GM18873 (cell line): ENCODE measurements around the gene EGR1.
A peak's percentile ranks its signal among the peaks of the same experiment; 100 is the strongest.

Experiments
- ATAC-seq: cut with Tn5 transposase; IDR thresholded peaks from one replicate; pipeline ENCODE4 v1.9.1; 2021; ENCODE audit warnings: mild to moderate bottlenecking, moderate library complexity, moderate number of reproducible peaks; ENCODE audit not compliant: unreplicated experiment, low FRiP score

The EGR1 gene

DNA sequence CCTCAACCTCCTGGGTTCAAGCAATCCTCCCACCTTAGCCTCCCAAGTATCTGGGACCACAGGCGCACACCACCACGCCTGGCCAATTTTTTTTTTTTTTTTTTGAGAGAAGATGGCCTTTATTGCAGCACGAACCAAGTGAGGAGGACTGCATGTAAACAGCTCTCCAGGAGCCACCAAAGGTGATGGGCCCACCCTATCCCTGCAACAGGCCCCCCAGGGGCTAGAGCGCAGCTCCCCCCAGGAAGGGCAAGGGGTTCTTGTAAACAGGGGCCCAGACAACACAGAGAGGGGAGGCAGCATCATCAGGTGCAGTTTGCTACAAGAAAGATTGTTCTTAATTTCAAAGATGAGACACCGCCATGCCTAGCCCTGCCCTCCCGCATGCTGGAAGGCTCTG lies 12.6 kb upstream of the EGR1 start:
- ATAC-seq: no peak

DNA sequence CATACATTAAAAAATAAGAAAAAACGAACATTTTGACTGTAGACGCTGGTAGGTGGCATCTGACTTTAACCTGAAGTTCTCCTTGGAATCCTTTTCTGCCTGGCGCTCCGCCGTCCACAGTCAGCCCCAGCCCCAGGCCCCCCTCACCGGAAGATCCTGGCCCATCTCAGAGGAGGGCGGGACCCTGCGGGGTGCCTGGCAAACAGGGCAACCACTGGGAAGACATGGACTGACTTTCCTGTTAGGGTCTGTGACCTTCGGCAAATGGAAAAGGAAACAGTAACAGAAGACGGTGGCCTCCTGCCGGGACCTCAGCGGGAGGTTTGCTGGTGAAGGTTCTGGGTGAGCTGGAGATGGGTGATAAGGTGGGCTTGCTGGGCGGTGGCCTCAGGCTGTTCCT lies 11.7 kb upstream of the EGR1 start:
- ATAC-seq: no peak

DNA sequence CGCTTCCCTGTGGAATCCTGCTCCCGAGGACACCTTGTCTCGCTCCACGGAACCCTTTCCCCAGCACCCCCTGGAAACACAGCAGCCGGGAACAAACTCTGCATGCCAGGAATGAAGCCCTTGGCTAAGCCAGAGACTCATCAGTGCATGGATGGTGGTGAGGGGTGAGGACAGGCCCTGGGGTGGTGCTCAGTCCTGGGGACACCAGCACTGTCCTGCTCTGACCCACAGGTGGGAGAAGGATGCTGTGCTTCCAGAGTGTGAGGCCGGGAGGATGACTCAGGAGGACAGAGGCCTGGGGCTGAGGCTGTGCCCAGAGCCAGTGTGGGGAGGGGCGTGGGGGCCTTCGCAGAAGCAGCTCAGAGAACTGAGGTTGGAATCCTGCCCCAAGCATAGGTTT lies 11.2 kb upstream of the EGR1 start:
- ATAC-seq: no peak

DNA sequence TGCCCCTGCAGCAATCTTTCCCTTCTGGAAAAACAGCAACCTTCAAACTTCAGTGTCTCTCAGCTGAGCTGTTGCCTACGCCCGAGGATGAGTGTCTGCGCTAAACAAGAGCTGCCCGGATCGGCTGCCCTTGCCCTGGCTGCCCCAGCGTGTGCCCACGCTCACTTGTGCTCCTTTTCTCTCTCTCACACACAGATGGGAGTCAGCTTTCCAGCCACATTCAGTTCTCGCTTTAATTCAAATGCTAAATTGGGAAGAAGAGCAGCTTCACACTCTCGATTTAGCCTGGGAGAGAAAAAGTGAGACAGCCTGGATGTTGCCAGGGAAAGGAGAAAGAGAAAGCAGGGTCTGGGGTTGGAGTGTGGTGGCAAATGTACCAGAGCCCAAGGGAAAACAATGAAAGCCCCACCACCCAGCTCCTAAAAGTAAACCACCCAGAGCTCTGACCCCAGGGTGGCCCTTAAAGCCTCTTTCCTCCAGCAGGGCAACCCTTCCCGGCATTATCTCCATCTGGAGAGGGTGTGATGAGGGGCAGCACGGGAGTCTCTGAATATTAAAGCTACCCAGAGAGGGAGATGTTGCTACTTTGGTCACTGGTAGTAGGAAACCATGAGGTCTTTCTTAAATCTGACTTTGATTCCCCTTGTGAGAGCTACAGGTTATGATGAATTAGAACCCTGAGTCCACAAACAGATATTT lies 9.9 kb upstream of the EGR1 start:
- ATAC-seq: no peak

DNA sequence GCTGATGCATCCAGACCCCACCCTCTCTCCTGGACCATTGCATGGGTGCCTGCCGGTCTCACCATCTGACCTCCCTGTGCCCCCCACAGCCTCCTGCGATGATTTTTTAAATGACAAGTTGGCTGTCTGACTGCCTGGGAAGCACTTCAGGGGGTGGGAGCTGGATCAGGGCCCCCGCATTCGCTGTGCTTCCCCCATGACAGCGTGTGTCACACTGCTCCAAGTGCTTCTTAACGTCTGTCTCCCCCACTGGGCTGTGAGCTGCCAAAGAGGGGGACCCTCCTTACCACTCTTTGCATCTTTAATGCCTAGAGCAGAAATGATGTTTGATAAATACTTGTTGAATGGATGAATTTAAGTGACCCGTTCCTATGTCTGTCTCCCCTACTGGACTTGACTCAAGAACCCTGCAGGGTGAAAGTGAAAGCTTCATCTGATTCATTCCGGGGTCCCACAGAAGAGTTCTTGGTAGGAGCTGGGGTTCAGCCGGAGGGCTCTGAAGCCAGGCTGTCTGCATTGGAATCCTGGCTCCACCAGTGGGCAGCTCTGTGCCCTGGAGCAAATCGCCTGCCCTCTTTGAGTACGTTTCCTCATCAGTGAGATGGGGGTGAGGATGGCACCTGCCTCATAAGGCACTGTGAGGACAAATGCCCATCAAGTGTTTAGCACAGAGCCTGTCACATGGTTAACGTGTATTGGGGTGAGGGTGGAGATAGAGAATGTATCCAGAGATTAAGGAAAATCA lies 7.6 kb upstream of the EGR1 start:
- no peak for ATAC-seq

DNA sequence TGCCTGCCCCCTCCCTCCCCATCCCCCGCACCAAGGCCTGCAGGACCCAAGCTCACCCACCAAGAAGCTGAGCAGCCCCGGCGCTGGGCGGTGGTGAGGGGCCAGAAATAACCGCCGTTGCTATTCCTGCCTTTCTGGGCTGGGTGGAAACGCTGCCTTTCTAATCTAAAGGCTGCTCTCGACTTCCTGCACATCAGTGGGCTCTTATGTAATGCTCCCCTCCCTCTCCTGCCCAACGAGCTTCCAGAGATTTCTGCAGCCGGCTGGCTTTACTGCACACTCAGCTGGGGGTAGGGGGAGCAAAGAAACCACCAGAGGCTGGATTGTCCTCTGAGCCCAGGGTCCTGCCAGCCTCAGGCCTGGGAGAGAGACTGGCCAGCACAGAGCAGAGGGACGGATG lies 6.9 kb upstream of the EGR1 start:
- ATAC-seq: no peak

DNA sequence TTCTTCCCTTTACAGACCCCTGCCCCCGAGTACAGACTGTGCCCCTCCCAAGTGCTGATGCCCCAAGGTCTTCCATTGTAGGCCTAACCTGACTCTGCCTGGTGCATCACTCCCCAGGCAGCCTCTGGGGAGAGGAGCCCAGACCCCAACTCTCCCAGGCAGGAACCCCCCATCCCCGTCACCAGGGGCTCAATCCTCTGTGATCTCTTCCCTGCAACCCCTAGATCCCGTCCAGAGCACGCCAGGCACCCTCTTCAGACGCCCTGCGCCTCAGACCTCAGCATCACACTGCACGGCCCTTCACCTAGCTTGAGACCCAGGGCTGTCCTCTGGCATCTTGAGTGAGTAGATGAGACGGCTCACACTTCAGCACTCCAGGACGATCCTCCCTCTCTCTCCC lies 6.4 kb upstream of the EGR1 start:
- no peak for ATAC-seq

DNA sequence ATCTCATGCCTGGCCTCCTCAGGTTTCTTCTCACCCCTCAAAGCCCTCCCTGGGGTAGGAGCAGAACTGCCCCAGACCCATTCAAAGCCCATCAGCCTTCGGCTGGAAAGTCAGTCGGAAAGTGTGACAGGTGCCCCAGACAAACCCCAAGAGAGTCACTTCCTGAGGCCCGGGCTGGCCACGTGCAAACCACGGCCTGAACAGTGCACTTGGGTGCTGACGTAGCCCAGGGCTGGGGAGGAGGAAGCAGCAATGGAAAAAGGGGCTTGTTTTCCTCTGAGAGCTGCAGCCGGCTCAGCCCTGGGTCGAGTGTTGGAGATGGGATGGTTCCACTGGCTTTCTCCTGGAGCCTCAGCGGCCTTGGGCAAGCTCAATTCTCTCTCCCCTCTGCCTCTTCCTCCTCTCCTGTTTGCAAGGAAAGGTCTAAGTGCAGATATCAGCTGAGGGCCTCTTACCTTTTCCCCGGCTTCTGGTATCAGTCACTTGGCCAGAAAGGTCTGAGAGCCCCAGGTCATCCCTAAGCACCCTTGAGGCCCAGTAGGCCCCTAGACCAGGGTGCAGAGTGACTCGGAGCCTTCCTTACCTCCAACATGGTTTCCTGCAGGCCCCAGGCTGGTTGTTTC lies 5.9 kb upstream of the EGR1 start:
- no peak for ATAC-seq

DNA sequence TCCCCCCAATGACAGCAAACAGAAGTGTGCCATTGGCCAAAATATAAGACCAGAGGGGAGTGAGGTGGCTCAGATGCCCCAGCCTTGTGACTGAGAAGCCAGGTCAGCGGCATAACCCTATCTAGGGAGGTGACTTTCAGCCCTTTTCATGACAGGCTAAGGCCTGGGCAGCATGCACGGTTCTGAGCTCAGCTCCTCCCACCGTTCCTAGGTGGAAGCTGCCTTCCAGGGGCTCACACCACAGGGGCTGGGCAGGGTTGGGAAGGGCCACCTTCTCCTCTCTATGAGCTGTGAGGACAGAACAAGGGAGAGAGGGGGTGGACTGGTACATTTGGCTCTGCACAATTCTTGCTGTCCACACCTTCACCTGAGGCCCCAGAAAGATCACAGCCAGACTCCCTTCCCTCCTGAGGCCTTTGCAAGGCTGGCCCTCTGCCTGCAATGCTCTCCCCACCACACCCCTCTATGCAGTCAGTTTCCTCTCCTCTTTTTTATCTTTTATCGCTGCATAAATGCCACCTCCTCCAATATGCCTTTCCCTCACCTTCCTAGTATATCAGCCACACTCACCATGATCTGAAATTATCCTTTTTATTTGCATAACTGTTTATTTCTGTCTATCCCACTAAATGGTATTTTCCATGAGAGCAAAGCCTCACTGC lies 5.1 kb upstream of the EGR1 start:
- ATAC-seq: no peak

DNA sequence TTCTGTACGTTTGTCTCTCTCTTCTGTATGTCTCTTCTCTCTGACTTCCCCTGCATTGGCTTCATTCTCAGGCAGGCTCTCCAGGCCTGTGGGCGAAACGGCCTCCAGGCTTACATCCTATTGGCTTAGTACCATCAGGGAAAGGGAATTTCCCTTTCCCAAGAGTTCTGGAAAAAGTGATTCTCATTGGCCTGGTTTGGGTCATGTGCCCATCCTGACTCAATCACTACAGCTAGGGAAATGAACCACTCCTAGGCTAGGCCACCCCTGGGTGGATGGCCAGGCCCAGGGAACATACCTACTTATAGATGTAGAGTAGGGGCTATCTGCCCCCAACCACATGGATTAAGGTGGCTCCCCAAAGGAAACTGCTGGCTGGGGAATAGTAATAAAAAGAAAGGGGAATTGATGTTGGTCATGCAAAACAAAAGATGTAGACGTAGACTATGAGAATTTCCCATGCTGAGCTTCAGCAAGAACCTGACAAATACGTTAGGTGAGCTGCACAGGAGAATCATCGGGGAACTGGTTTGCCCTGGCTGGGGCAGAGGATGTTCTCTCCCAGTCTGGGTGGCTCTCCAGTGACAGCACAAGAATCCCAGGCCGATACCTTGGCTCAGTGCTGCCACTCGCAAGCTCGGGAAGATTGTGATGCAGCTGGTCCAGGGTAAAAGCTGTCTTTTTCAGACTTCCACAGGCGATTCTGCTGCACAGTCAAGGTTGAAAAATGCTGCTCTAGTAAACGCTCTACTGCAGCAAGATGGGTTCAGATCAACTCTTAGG lies 3.7 kb upstream of the EGR1 start:
- no peak for ATAC-seq

DNA sequence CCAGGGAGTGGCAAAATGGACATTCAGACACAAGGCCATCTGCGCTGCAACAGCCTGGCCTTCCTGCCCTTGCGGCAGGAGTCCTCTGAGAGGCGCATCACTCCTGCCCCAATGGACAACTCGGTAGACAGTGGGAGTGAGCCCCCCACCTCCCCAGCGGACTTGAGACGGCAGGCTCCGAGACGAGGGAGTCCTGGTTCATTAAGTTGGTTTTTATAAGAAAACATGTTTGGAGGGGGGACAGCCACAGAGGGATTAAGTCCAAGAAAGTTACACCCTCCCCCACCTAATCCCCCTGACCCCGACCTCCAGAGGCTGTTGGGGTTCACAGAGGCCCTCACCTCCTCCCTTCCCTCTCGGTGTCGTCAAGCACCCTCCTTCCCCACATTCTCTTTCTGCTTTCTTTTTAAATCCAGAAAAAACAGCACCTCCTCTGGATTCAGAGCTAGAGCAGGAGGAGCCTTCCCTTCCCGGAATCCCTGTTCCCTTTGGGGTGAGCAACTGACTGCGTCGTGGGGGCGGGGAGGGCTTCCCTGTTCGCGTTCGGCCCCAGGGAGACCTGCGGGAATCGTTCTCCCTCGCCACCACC lies 1.8 kb upstream of the EGR1 start:
- ATAC-seq: no peak

DNA sequence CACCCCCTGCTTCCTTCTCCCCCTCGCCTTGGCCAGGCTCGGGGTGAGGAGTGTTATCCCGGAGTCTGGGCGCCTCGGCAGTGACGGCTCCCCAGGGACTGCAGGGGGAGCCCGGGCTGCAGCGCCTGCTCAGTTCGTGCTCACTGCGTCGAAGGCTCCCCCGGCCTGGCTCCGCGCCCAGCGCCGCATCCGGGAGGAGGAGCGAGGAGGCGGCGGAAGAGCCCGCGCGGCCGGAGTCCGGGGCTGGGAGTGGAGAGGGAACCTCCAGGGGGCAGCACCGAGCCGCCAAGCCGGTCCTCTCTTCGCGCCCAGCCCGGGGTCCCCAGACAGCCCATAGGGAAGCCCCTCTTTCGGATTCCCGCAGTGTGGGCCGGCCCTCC lies 1.3 kb upstream of the EGR1 start:
- peak; percentile 36 for ATAC-seq

DNA sequence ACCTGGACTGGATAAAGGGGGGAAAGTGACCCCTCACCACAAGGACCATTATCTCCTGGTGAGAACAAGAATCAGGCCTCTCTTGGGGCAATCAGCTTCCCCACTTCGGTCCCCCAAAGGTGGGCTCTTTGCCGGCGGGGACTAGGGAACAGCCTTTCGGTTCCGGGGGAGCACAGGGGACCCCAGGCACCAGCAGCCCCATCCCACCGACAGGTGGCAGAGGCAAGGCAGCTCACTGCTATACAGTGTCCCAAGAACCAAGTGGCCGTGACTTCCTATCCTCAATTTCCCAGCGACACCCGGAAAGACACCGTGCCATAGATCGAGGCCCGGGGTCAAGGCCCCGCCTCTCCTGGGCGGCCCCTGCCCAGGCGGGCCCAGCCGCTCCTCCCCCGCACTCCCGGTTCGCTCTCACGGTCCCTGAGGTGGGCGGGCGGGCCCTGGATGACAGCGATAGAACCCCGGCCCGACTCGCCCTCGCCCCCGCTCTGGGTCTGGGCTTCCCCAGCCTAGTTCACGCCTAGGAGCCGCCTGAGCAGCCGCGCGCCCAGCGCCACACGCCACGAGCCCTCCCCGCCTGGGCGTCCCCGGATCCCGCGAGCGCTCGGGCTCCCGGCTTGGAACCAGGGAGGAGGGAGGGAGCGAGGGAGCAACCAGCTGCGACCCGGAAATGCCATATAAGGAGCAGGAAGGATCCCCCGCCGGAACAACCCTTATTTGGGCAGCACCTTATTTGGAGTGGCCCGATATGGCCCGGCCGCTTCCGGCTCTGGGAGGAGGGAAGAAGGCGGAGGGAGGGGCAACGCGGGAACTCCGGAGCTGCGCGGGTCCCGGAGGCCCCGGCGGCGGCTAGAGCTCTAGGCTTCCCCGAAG lies 655 bp upstream of the EGR1 start:
- ATAC-seq: peak; percentile 76

DNA sequence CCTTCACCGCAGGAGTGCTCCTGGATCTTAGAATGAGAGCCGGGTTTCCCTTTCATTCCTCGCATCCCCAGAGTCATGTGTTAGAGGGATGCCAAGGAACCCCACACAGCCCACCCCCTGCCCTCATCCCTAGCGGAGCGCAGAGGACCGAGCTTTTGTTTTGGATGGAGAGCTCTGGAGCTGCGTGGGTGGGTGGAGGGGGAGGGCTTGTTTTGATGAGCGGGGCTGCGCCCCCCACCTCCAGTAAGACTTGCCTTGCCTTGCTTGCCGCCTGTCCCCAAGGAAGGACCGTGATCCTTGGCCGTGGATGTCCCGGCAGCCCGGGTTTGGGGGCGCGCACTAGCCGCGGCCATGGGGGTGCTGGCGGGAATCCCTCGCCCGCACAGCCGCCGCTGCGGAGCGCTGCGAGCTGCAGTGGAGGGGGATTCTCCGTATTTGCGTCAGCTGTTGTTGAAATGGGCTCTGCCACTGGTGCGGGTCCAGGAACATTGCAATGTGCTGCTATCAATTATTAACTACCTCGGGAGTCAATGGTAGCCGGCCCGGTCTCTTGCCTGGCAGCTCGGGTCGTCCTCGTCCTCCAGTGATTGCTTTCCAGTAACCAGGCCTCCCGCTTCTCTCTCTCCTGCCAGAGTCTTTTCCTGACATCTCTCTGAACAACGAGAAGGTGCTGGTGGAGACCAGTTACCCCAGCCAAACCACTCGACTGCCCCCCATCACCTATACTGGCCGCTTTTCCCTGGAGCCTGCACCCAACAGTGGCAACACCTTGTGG lies 1.0 kb downstream of the EGR1 start:
- ATAC-seq: no peak

DNA sequence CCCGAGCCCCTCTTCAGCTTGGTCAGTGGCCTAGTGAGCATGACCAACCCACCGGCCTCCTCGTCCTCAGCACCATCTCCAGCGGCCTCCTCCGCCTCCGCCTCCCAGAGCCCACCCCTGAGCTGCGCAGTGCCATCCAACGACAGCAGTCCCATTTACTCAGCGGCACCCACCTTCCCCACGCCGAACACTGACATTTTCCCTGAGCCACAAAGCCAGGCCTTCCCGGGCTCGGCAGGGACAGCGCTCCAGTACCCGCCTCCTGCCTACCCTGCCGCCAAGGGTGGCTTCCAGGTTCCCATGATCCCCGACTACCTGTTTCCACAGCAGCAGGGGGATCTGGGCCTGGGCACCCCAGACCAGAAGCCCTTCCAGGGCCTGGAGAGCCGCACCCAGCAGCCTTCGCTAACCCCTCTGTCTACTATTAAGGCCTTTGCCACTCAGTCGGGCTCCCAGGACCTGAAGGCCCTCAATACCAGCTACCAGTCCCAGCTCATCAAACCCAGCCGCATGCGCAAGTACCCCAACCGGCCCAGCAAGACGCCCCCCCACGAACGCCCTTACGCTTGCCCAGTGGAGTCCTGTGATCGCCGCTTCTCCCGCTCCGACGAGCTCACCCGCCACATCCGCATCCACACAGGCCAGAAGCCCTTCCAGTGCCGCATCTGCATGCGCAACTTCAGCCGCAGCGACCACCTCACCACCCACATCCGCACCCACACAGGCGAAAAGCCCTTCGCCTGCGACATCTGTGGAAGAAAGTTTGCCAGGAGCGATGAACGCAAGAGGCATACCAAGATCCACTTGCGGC lies 1.8 kb downstream of the EGR1 start:
- ATAC-seq: no peak

DNA sequence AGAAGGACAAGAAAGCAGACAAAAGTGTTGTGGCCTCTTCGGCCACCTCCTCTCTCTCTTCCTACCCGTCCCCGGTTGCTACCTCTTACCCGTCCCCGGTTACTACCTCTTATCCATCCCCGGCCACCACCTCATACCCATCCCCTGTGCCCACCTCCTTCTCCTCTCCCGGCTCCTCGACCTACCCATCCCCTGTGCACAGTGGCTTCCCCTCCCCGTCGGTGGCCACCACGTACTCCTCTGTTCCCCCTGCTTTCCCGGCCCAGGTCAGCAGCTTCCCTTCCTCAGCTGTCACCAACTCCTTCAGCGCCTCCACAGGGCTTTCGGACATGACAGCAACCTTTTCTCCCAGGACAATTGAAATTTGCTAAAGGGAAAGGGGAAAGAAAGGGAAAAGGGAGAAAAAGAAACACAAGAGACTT lies 2.4 kb downstream of the EGR1 start:
- no peak for ATAC-seq

DNA sequence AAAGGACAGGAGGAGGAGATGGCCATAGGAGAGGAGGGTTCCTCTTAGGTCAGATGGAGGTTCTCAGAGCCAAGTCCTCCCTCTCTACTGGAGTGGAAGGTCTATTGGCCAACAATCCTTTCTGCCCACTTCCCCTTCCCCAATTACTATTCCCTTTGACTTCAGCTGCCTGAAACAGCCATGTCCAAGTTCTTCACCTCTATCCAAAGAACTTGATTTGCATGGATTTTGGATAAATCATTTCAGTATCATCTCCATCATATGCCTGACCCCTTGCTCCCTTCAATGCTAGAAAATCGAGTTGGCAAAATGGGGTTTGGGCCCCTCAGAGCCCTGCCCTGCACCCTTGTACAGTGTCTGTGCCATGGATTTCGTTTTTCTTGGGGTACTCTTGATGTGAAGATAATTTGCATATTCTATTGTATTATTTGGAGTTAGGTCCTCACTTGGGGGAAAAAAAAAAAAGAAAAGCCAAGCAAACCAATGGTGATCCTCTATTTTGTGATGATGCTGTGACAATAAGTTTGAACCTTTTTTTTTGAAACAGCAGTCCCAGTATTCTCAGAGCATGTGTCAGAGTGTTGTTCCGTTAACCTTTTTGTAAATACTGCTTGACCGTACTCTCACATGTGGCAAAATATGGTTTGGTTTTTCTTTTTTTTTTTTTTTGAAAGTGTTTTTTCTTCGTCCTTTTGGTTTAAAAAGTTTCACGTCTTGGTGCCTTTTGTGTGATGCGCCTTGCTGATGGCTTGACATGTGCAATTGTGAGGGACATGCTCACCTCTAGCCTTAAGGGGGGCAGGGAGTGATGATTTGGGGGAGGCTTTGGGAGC lies 3.1 kb downstream of the EGR1 start:
- ATAC-seq: no peak
